ENCODE measurements around the gene C1orf74. TPM values are rescaled to one million over a fixed set of nuclear protein-coding genes. Genes with fewer than 3 reads are reported as not detected.

Gene C1orf74
- total RNA-seq, 2 donors from 2014 or later: 5.0 to 6.8 TPM

DNA sequence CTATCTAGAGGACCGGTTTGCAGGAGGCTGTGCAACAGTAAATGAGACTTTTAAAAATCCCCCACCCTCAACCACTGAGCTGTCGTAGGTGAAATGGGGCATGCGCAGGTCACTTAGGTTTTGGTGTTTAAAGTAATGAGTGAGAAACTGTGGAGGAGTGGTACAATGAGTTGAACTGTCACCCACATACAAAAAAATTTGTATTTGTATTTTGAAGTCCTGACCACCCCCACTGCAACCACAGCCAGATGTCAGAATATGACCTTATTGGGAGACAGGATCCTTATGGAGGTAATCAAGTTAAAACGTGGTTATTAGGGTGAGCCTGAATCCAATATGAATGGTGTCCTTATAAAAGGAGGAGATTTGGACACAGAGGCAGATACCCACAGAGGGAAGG lies 23.1 kb upstream of the C1orf74 start:
- Histone ChIP-seq H3K36me3 (no peaks in the 10 kb centered on the region), H3K27me3 (replicated peaks; ENCODE audit: insufficient read depth) (no peaks in the 10 kb centered on the region), H3K9me3 (no peaks in the 10 kb centered on the region), H3K4me1 (replicated peaks) (no peaks in the 10 kb centered on the region), H3K4me3 (no peak overlapping the region), H3K27ac (no peak overlapping the region)
- WGBS: 82% methylated on average over 4 of the region's 4 CpGs
- TF ChIP-seq POLR2AphosphoS5 (IDR thresholded peaks at IDR 0.05) (no peak), POLR2A (IDR thresholded peaks at IDR 0.05) (no peak)
- TF ChIP-seq, protein P1, sequence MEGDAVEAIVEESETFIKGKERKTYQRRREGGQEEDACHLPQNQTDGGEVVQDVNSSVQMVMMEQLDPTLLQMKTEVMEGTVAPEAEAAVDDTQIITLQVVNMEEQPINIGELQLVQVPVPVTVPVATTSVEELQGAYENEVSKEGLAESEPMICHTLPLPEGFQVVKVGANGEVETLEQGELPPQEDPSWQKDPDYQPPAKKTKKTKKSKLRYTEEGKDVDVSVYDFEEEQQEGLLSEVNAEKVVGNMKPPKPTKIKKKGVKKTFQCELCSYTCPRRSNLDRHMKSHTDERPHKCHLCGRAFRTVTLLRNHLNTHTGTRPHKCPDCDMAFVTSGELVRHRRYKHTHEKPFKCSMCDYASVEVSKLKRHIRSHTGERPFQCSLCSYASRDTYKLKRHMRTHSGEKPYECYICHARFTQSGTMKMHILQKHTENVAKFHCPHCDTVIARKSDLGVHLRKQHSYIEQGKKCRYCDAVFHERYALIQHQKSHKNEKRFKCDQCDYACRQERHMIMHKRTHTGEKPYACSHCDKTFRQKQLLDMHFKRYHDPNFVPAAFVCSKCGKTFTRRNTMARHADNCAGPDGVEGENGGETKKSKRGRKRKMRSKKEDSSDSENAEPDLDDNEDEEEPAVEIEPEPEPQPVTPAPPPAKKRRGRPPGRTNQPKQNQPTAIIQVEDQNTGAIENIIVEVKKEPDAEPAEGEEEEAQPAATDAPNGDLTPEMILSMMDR (IDR thresholded peaks at IDR 0.05): no peak
- intact Hi-C loops (cut with DNase I): no loop called here
- no peak for DNase-seq (ENCODE audit: low spot score)

DNA sequence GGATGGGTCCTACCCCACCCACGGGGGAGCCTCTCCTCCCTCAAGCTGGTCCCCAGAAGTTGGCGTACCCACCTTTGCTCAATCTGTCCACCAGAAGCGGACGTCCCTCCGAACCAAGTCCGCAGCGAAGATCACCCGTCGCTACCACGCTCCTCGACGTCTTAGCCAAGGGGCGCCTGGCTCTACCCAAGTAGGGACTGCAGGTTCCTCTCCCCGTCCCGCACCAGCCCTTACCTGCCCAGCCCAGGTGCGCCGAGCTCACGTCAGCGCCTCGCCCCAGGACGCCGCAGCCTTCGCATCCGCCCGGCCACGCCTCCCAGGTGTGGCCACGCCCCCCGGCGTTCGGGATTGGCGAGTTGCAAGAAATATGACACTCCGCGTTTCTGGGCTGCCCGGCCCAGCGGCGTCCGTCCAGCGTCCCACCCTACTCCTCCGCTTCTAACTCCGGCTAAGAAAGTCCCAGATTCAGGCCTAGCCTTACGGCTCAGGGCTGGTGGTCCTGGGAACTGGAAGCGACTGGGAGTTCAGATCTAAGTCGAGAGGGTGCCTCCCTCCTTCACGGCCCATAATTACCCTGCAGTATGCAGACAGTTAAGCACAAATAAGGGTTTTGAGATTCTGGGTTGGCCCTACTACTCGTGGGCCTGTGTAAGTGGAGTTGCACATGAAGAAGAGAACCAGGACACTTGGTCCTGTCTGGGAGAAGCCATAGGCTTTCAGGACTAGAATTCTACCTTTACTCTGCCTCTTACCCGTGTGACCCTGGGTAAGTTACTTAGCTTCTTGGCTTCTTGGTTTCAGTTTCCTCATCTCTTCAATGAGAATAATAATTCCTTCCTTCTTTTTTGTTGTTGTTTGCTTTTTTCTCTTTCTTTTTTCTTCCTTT lies 21.8 kb upstream of the C1orf74 start, which contains the start of gene IRF6:
TSS of gene IRF6 (minus strand) at position 268 of the 886 bp plus-strand sequence. CDS start 4,729 bp downstream, outside the sequence.
- no peaks in the 10 kb centered on the region for H3K9me3 ChIP-seq
- H3K4me1 ChIP-seq (replicated peaks): peaks cover 3% of the 10 kb centered on the region
- H3K27ac ChIP-seq: peak within 1 kb of the TSS; percentile 92 to 96
- 4% methylated on average over 41 of the region's 46 CpGs for WGBS
- peak; percentile 98 for DNase-seq (ENCODE audit: low spot score)
- H3K36me3 ChIP-seq: no peaks in the 10 kb centered on the region
- peak; percentile 100 for TF ChIP-seq POLR2A (IDR thresholded peaks at IDR 0.05)
- TF ChIP-seq POLR2AphosphoS5 (IDR thresholded peaks at IDR 0.05): peak; percentile 93
- TF ChIP-seq, protein P1 (IDR thresholded peaks at IDR 0.05): peak in 1 of 4 experiments; percentile 10
- intact Hi-C loops (cut with DNase I): no loop called here
- no peaks in the 10 kb centered on the region for H3K27me3 ChIP-seq (replicated peaks; ENCODE audit: insufficient read depth)
- H3K4me3 ChIP-seq: peak within 1 kb of the TSS; percentile 51 to 52

DNA sequence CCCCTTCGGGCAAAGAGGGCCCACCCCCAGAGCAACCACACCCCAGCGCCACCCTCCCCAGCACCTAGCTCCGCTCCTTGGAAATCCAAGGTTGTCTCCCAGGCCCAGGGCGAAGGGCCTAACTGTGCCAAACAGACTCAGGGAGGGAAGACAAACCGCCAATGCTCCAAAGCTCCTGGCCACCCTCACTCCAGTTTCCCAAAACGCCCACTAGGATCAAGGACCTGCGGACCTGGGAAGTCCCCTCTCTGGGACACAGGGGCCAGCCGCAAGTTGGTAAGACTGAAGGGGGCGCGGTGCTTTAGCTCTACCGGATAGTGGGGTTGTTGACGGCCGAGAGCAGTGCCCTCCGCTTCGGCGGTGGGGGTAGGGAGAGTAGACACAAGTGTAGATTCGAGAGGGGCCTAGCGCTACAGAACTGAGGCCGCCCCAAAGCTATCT lies 21.0 kb upstream of the C1orf74 start:
- TF ChIP-seq POLR2AphosphoS5 (IDR thresholded peaks at IDR 0.05) (no peak), POLR2A (IDR thresholded peaks at IDR 0.05) (no peak)
- TF ChIP-seq, protein P1 (IDR thresholded peaks at IDR 0.05): peak in 1 of 4 experiments; percentile 18
- Histone ChIP-seq H3K27me3 (replicated peaks; ENCODE audit: insufficient read depth) (no peaks in the 10 kb centered on the region), H3K27ac (peak overlapping the region; percentile 92 to 96), H3K36me3 (no peaks in the 10 kb centered on the region), H3K4me1 (replicated peaks) (peaks cover 4% of the 10 kb centered on the region), H3K9me3 (no peaks in the 10 kb centered on the region), H3K4me3 (peak overlapping the region; percentile 51 to 52)
- WGBS: 17% methylated on average over 18 of the region's 19 CpGs
- intact Hi-C loops (cut with DNase I): no loop called here
- DNase-seq (ENCODE audit: low spot score): no peak

DNA sequence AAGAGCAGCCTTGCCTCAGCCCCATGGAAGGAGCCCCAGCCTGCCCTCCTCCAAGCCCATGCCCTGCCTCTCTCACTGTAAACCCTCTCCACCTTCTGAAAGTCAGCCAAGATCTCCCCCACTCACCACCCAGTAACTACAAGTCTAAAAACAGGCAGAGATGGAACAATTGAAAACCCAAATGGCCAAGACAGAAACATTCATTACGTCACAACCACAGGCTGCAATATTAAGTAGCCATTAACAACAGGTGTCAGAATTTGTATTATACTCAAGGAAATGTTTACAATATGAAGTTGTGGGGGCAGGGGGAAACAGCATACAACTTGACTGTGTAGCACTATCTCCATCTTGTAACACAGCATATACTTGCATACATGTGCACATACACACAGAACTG lies 19.2 kb upstream of the C1orf74 start:
- 52% methylated on average over 1 of the region's 1 CpG for WGBS
- Histone ChIP-seq H3K36me3 (no peaks in the 10 kb centered on the region), H3K4me3 (peak overlapping the region; percentile 1 to 51), H3K27me3 (replicated peaks; ENCODE audit: insufficient read depth) (no peaks in the 10 kb centered on the region), H3K9me3 (no peaks in the 10 kb centered on the region), H3K4me1 (replicated peaks) (peaks cover 4% of the 10 kb centered on the region), H3K27ac (peak overlapping the region; percentile 92 to 96)
- no peak for DNase-seq (ENCODE audit: low spot score)
- intact Hi-C loops (cut with DNase I): no loop called here
- TF ChIP-seq, protein P1 (IDR thresholded peaks at IDR 0.05): no peak
- TF ChIP-seq POLR2AphosphoS5 (IDR thresholded peaks at IDR 0.05): peak; percentile 4

All from prostate gland (tissue), 2 donors.